ENCODE data around the gene DDX10. TPM values are rescaled to one million over a fixed set of nuclear protein-coding genes. Genes with fewer than 3 reads are reported as not detected.

Gene DDX10
- total and polyA plus RNA-seq, 8 donors, result 16.5 to 32.8 (median 28.9) TPM

GRCh38 chr11:108933630-108934029 lies 268.8 kb downstream of the DDX10 start:
- Histone ChIP-seq H3K4me3 (no peak overlapping the region), H3K27ac (no peak overlapping the region), H3K36me3 (no peaks in the 10 kb centered on the region), H3K9me3 (no peaks in the 10 kb centered on the region), H3K4me1 (no peaks in the 10 kb centered on the region), H3K27me3 (no peaks in the 10 kb centered on the region)
- TF ChIP-seq CTCF (IDR thresholded peaks at IDR 0.05), result no peak
- intact Hi-C loops (cut with DNase I), result no loop called here
- DNase-seq (no peak), ATAC-seq (no peak)

GRCh38 chr11:108934289-108934688 lies 269.4 kb downstream of the DDX10 start:
- no peaks in the 10 kb centered on the region for H3K27me3 ChIP-seq
- no peaks in the 10 kb centered on the region for H3K9me3 ChIP-seq
- H3K27ac ChIP-seq, result no peak overlapping the region
- TF ChIP-seq CTCF (IDR thresholded peaks at IDR 0.05), result no peak
- no peaks in the 10 kb centered on the region for H3K4me1 ChIP-seq
- intact Hi-C loops (cut with DNase I), result no loop called here
- DNase-seq (no peak), ATAC-seq (no peak)
- no peak overlapping the region for H3K4me3 ChIP-seq
- no peaks in the 10 kb centered on the region for H3K36me3 ChIP-seq

GRCh38 chr11:108934696-108935095 lies 269.8 kb downstream of the DDX10 start:
- DNase-seq (no peak), ATAC-seq (no peak)
- Histone ChIP-seq H3K4me3 (no peak overlapping the region), H3K4me1 (no peaks in the 10 kb centered on the region), H3K27me3 (no peaks in the 10 kb centered on the region), H3K36me3 (no peaks in the 10 kb centered on the region), H3K9me3 (no peaks in the 10 kb centered on the region), H3K27ac (no peak overlapping the region)
- intact Hi-C loops (cut with DNase I), result no loop called here
- TF ChIP-seq CTCF (IDR thresholded peaks at IDR 0.05), result no peak

- Histone ChIP-seq H3K27ac (no peak overlapping the region), H3K36me3 (peaks cover 0 to 24% of the 10 kb centered on the region in 2 donors), H3K9me3 (no peaks in the 10 kb centered on the region), H3K4me3 (no peak overlapping the region), H3K27me3 (no peaks in the 10 kb centered on the region), H3K4me1 (no peaks in the 10 kb centered on the region)
- DNase-seq (no peak), ATAC-seq (no peak)
- no peak for TF ChIP-seq CTCF (IDR thresholded peaks at IDR 0.05)
- intact Hi-C loops (cut with DNase I), result no loop called here
These were observed 272.9 kb downstream of the DDX10 start for GRCh38 chr11:108937746-108938145.

GRCh38 chr11:108938604-108939003 lies 273.7 kb downstream of the DDX10 start:
- ATAC-seq, result no peak
- DNase-seq, result no peak
- no peak for TF ChIP-seq CTCF (IDR thresholded peaks at IDR 0.05)

More at GRCh38 chr11:108938604-108939003, 273.7 kb downstream of the DDX10 start:
- H3K36me3 ChIP-seq, result peaks cover 0 to 29% of the 10 kb centered on the region in 2 donors
- H3K4me1 ChIP-seq, result no peaks in the 10 kb centered on the region
- H3K9me3 ChIP-seq, result no peaks in the 10 kb centered on the region
- no peak overlapping the region for H3K27ac ChIP-seq
- no peaks in the 10 kb centered on the region for H3K27me3 ChIP-seq
- no peak overlapping the region for H3K4me3 ChIP-seq
- intact Hi-C loops (cut with DNase I), result no loop called here

Data from left lung (tissue), 10 donors.